GM21360 (cell line): ENCODE measurements around the gene KIRREL3.

Experiments
- ATAC-seq: cut with Tn5 transposase; IDR thresholded peaks from one replicate; pipeline ENCODE4 v1.9.1; 2021; ENCODE audit warnings: mild to moderate bottlenecking, moderate library complexity; ENCODE audit not compliant: unreplicated experiment

The KIRREL3 gene

DNA sequence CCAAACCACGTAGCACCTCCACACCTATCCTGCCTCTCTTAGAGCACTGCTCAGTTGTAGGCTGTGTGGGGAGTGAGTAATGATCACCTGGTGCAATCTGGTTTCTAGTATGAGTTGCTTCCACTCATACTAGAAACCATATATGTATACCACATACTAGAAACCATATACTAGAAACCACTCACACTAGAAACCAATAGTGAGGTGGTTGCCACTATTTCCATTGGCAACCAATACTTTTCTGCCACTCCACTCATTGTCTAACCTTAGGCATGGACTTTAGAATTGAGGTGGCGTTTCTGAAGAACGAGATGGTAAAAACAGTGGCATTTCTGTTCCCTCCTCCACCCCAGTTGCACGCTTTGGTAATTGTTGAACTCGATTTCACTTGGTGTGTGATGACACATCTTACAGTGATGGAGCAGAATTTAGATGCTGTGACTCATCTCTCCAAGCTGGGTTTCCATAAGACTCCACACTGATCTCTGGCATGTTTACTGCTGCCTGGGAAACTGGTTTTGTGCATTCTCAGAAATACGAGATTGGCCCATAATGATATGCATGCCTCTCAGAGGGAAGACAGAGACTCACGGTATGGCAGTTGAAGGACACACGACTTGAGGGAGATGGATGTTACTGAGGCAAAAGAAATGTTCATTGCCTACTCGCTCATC lies 82.9 kb downstream of the KIRREL3 start:
- ATAC-seq = peak; percentile 89

GRCh38 chr11:126915430-126915829 lies 85.1 kb downstream of the KIRREL3 start:
- no peak for ATAC-seq

GRCh38 chr11:126914941-126915340 lies 85.6 kb downstream of the KIRREL3 start:
- ATAC-seq = no peak

DNA sequence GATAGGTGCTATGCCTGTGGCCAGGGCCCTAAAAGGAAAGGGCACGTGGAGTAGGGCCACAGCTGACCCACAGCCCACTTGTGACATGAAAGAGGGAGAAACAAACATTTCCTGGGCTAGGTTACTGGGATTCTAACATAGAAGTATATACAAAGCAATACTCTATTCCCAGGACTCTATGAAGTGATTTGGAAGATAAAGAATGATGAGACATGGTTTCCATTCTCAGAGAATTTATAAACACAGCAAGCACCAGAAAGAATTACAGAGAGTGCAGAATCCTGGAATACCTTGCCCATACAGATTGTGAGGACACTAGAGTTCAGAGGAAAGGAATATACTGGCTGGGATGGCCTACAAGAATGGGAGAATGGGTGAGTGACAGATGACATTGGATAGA lies 86.4 kb downstream of the KIRREL3 start:
- no peak for ATAC-seq

DNA sequence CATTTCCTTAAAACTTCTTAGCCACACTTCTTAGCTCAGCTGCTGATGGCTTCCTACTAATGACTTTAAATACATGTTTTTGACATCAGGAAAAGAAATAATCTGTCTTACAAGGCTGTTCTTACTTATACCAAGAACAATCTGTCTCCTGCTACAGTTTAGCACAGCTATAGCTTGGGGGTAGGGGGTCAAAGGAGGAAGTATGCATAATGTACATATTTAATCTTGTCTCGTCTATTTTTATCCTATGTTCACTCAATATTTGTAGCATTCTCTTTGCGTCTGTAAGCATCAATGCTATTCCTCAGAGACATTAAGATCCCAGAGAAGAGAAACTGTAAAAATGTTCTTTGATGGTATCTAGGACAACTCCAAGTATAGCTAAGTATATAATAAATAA lies 96.0 kb downstream of the KIRREL3 start:
- ATAC-seq = no peak

DNA sequence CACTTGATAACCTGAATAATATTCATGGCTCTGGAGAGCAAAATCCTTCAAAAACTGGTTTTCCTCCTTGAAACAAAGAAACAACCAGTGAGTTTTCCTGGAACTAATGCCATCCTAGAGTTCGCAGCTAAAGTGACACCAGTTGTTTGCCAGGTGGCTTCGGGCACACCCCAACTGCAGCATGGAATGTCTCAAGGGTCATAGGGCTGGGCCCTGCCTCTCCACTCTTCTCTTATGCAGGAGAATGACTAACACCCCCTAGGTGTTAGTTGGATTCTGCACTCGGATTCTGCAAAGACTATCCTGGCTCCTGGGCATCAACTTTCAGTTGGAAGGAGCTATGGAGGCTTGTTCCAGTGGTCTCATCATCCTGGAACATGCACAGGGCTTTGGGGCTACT lies 98.8 kb downstream of the KIRREL3 start:
- no peak for ATAC-seq

- no peak for ATAC-seq
Measured at GRCh38 chr11:126899961-126900748, 100.4 kb downstream of the KIRREL3 start.

DNA sequence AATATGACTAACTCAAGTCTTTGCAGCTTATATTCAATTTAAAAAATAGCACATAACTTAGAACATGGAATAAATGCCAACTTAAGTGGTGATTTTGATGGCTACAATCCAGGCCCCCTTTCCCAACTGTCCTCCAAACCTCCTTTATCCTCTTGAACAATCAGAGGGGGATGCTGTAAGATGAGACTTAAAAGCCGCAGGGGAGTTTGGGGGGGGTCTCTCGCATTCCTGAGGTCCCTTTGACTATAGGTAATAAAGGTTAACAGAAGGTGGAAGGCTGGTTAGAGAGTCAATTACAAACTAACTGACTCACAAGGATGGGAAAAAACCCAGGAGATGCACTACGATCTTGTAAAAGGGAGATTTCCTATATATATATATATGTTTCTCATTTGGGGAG lies 101.8 kb downstream of the KIRREL3 start:
- ATAC-seq = no peak

- no peak for ATAC-seq
Measured at GRCh38 chr11:126897430-126897829, 103.1 kb downstream of the KIRREL3 start.

- ATAC-seq = no peak
Measured at GRCh38 chr11:126896025-126896424, 104.5 kb downstream of the KIRREL3 start.

DNA sequence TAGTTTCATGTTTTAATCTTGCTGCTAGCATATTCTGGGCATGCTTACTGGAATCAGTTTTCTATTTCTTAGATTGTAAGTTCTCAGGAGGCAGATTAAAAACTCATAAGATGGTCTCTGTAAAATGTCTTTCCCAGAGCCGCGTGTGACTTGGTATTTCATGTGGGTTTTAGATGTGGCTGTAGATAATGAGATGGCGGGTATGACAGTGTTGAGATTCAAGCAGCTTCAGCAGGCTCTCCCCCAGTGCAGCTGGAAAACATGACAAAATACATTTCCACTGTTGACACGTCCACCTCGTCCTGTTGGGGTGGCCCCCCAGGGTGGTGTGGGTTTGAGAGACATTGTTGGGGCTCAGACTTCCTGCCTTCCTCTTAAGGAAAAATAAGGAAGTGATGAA lies 106.8 kb downstream of the KIRREL3 start:
- no peak for ATAC-seq

DNA sequence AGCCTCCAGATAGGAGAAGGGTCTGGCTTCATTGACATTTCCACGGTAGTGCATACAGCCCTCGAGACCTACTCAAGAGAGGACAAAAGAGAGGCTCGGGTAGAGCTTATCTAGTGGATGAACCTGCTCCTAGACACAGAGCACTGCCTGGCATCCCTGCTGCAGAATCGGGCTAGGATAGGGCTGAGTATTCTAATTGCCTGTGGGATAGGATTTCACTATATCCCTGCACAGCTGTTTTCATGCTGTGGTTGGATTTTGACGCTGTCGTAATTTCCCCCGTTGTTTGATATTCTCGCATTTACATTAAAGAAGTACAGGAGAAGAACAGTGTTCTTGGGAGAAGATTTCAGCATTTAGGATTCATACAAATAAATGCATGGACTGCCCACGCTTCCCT lies 107.8 kb downstream of the KIRREL3 start:
- no peak for ATAC-seq

- ATAC-seq = no peak
Measured at GRCh38 chr11:126891556-126892217, 108.9 kb downstream of the KIRREL3 start.

DNA sequence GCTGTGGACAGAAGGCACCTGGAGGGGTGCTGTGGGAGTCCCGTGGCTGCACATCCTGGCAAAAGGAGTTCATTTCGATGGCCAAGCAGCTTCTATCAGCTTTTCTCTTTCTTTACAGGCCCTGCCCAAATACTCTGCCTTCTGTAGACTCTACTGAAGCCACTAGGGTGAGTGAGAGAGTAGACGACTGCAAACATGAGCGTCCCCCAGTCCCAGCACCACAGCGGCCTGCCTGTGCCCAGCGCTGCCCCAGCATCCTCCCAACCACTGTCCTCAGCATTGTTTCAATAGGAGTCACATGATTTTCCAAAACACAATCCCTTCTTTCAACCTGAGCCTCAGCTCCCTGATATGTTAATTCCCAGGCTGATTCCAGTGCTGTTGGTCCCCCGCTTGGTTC lies 110.0 kb downstream of the KIRREL3 start:
- no peak for ATAC-seq

- no peak for ATAC-seq
Measured at GRCh38 chr11:126888115-126888712, 112.4 kb downstream of the KIRREL3 start.

GRCh38 chr11:126886636-126887035 lies 113.9 kb downstream of the KIRREL3 start:
- ATAC-seq = no peak

GRCh38 chr11:126886085-126886484 lies 114.5 kb downstream of the KIRREL3 start:
- ATAC-seq = no peak

- no peak for ATAC-seq
Measured at GRCh38 chr11:126884594-126884993, 116.0 kb downstream of the KIRREL3 start.

DNA sequence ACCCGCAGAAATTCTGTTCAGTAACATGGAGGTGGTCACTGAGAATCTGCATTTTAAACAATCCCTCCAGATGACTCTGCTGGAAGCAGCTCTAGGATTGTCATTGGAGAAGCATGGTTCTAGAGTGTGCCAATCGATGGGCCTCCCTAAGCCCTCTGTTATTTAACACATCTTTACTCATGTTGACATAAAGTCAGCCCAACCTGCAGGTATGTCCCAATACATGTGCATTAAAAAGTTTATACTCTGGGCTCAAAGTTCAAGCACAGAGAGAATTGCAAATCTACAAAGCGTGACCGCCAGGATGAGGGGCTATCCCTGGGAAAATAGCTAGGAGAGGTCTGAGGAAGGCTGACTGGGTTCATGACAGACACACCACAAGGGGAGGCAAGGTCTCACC lies 116.4 kb downstream of the KIRREL3 start:
- no peak for ATAC-seq

GRCh38 chr11:126880872-126881271 lies 119.7 kb downstream of the KIRREL3 start:
- no peak for ATAC-seq

- ATAC-seq = no peak
Measured at GRCh38 chr11:126879516-126879915, 121.1 kb downstream of the KIRREL3 start.
